Measurements from ENCODE around the gene LEMD2.

DNA sequence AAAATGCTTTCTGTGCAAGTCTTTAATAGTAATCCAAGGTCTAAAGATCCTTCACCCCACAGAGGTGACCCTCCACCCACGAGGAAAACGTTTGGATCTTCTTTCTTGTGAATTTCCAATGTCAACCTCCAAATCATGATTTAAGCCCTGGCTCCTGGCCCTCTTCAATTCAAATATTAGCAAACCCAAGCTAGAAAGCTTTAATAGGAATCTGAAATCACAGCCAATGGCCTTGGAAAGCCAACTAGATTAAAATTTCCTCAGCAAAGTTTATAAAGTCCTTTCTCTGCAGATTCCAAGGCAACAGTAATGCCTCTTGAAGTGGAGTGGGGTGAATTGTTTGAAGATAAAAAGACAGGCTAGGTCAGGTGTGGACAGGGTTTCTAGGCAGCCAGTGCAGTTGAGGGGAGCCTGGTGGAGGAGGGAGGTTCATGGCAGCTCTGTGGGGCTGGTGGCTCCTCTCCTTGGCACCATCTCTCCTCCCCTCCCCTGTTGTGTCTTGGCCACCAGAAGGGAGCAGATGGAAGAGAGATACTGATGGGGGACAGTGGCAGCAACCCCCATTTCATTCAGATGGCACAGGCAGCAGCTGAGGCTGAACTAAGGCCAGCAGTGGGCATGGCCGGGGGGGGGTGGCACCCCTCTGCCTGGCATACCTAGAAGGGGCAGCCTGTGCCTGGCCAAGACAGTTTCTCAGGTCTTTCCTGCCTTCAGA, 65.4 kb downstream of the LEMD2 start:
- TF ChIP-seq, protein P1, sequence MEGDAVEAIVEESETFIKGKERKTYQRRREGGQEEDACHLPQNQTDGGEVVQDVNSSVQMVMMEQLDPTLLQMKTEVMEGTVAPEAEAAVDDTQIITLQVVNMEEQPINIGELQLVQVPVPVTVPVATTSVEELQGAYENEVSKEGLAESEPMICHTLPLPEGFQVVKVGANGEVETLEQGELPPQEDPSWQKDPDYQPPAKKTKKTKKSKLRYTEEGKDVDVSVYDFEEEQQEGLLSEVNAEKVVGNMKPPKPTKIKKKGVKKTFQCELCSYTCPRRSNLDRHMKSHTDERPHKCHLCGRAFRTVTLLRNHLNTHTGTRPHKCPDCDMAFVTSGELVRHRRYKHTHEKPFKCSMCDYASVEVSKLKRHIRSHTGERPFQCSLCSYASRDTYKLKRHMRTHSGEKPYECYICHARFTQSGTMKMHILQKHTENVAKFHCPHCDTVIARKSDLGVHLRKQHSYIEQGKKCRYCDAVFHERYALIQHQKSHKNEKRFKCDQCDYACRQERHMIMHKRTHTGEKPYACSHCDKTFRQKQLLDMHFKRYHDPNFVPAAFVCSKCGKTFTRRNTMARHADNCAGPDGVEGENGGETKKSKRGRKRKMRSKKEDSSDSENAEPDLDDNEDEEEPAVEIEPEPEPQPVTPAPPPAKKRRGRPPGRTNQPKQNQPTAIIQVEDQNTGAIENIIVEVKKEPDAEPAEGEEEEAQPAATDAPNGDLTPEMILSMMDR (IDR thresholded peaks at IDR 0.05 in 8 of 11, conservative IDR thresholded peaks at IDR 0.05 in 3 of 11), result no peak
- TF ChIP-seq POLR2A (IDR thresholded peaks at IDR 0.05), result no peak
